Liver (tissue), 9 donors: Measurements from ENCODE around the gene TMEM61. TPM values are rescaled to one million over a fixed set of nuclear protein-coding genes. Genes with fewer than 3 reads are reported as not detected.
A peak's percentile ranks its signal among the peaks of the same experiment; 100 is the strongest.
"Not testable (repeated sequence)": the region's sequence is repeated elsewhere in the genome, so short reads cannot be mapped to it uniquely, and the experiment has no call there.

ENCODE experiments used
- DNase-seq: peaks from one replicate; pipeline ENCODE4 v3.0.0-alpha.2; 2017; ENCODE audit warnings: low spot score
- H3K27ac ChIP-seq, 2 donors: one replicate each; pipeline ENCODE4 v1.7.0; 2013; ENCODE audit warnings: inconsistent platforms in 2 of 2, low read length in 2 of 2, control low read depth in 1 of 2, low read depth in 1 of 2, mild to moderate bottlenecking in 1 of 2
- H3K27me3 ChIP-seq, 4 donors: one replicate each; pipeline versions ENCODE4 v1.6.1 to v1.7.0; 2013; ENCODE audit warnings: low read length in 3 of 4, inconsistent platforms in 1 of 4, mild to moderate bottlenecking in 1 of 4, moderate library complexity in 1 of 4; ENCODE audit not compliant: control insufficient read depth in 4 of 4, insufficient read depth in 4 of 4
- H3K36me3 ChIP-seq, 4 donors: one replicate each; pipeline versions ENCODE4 v1.6.1 to v1.7.0; 2013; ENCODE audit warnings: low read length in 3 of 4, mild to moderate bottlenecking in 3 of 4, low read depth in 1 of 4, moderate library complexity in 1 of 4; ENCODE audit not compliant: control insufficient read depth in 4 of 4, insufficient read depth in 3 of 4
- H3K4me1 ChIP-seq, 4 donors: one replicate each; pipeline versions ENCODE4 v1.6.1 to v1.7.0; 2013; ENCODE audit warnings: low read length in 3 of 4, mild to moderate bottlenecking in 3 of 4, moderate library complexity in 1 of 4; ENCODE audit not compliant: control insufficient read depth in 4 of 4, insufficient read depth in 4 of 4
- H3K4me3 ChIP-seq, 3 donors: one replicate each; pipeline versions ENCODE4 v1.6.1 to v1.7.0; 2013; ENCODE audit warnings: low read length in 3 of 3, control low read depth in 1 of 3, low read depth in 1 of 3, mild to moderate bottlenecking in 1 of 3
- H3K9ac ChIP-seq, 2 donors: one replicate each; pipeline ENCODE4 v1.7.0; 2013; ENCODE audit warnings: low read length in 2 of 2, mild to moderate bottlenecking in 2 of 2, moderate library complexity in 2 of 2, control low read depth in 1 of 2, low read depth in 1 of 2
- H3K9me3 ChIP-seq, 4 donors: one replicate each; pipeline versions ENCODE4 v1.6.1 to v1.7.0; 2013; ENCODE audit warnings: low read length in 3 of 4; ENCODE audit not compliant: control insufficient read depth in 4 of 4
- CTCF ChIP-seq: fragments of 150-350 bp; IDR thresholded peaks from 2 replicates; pipeline ENCODE4 v1.5.1; 2017; ENCODE audit warnings: improper control_type of control experiment, low read depth, low read length; ENCODE audit not compliant: missing input control
- EGR1 ChIP-seq, 2 donors: IDR thresholded peaks; 2 replicates each; pipeline ENCODE4 v1.6.1; 2016 to 2018; ENCODE audit warnings: antibody characterized with exemption in 2 of 2, low read depth in 2 of 2
- HNF4A ChIP-seq, 2 donors: conservative IDR thresholded peaks; 2 replicates each; pipeline ENCODE4 v1.6.1; 2016; ENCODE audit warnings: antibody characterized with exemption in 2 of 2, mild to moderate bottlenecking in 2 of 2
- JUND ChIP-seq, 2 donors: IDR thresholded peaks; 2 replicates each; pipeline ENCODE4 v1.6.1; 2016; ENCODE audit warnings: antibody characterized with exemption in 2 of 2
- MAX ChIP-seq: IDR thresholded peaks from 2 replicates; pipeline ENCODE4 v1.6.1; 2016; ENCODE audit warnings: antibody characterized with exemption
- NR2F2 ChIP-seq: IDR thresholded peaks from 2 replicates; pipeline ENCODE4 v1.6.1; 2016; ENCODE audit warnings: antibody characterized with exemption
- RAD21 ChIP-seq, 2 donors: IDR thresholded peaks; 2 replicates each; pipeline ENCODE4 v1.6.1; 2016; ENCODE audit warnings: antibody characterized with exemption in 2 of 2, mild to moderate bottlenecking in 2 of 2
- REST ChIP-seq: IDR thresholded peaks from 2 replicates; pipeline ENCODE4 v1.6.1; 2016; ENCODE audit warnings: antibody characterized with exemption, mild to moderate bottlenecking
- RXRA ChIP-seq, 2 donors: IDR thresholded peaks; 2 replicates each; pipeline ENCODE4 v1.6.1; 2017 to 2018; ENCODE audit warnings: antibody characterized with exemption in 2 of 2, mild to moderate bottlenecking in 1 of 2
- SP1 ChIP-seq: IDR thresholded peaks from 2 replicates; pipeline ENCODE4 v1.6.1; 2018; ENCODE audit warnings: antibody characterized with exemption, mild to moderate bottlenecking
- ZBTB33 ChIP-seq: IDR thresholded peaks from 2 replicates; pipeline ENCODE4 v1.6.1; 2016; ENCODE audit warnings: antibody characterized with exemption
- WGBS: extraction: QIAGEN DNeasy Blood & Tissue Kit; methylation state at CpG from one replicate; pipeline ENCODE4 v1.1.7; 2013; 5-methylcytosine and 5-hydroxymethylcytosine counted together
- polyA plus RNA-seq, 2 donors: library from polyadenylated mRNA; stranded (reverse) in 1 of 2; unstranded in 1 of 2; fragments of 200-250 nt in 1 of 2; fragments of >200 nt in 1 of 2; fragmentation: Nextera tagmentation in 1 of 2; extraction: Ambion mirVana in 1 of 2; gene quantifications; one replicate each; pipeline versions ENCODE4 v1.2.1 to v1.2.3, GENCODE V29; 2013 to 2015
- total RNA-seq, 2 donors: library from RNA; depleted of rRNA; stranded (reverse); fragments of >200 nt; gene quantifications; one replicate each; pipeline ENCODE4 v1.2.3, GENCODE V29; 2014
- donor health status: healthy.
- donor health status: healthy.
- donor health status: healthy.
- donor health status: healthy.
- donor health status: healthy.

Gene TMEM61
- total and polyA plus RNA-seq, 4 donors = not detected

- no peaks in the 10 kb centered on the region for H3K36me3 ChIP-seq
- WGBS = 93% methylated on average over 9 of the region's 9 CpGs
Observed at GRCh38 chr1:55018395-55018794, 38.0 kb downstream of the TMEM61 start.

DNA sequence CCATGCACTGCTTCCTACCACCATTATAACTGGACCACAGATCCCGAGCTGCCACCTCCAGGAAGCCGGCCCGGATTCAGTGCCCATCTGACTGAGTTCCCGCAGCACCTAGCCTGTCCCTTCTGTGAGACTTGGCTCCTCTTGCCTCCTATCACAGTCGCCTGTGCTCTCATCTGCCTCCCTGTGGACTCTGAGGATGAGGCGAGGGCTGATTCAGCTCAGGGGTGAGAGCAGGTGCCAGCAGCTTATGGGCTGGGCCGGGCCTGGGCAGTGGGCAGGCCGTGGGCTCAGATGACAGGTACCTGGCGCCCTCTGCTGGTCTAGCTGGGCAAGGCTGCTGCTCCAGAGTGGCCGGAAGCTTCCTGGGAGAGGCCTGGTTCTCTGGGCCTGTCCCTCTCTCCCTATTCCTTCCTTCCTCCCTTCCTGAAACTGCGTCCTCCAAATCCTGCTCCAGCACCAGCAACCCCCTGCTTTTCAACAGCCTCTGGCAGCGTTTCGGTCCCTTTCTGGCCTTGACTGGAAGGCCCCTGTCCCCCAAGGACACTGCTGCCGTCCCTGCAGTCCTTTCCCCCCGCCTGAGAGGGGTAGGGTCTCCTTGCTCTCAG is 41.6 kb downstream of the TMEM61 start:
- H3K4me3 ChIP-seq = no peak overlapping the region
- H3K27ac ChIP-seq = no peak overlapping the region
- H3K36me3 ChIP-seq = no peaks in the 10 kb centered on the region
- peak overlapping the region in 1 of 2 donors; percentile 47 for H3K9ac ChIP-seq
- DNase-seq = peak; percentile 86
- peak; percentile 96 for TF ChIP-seq CTCF
- TF ChIP-seq REST = no peak
- TF ChIP-seq ZBTB33 = no peak
- TF ChIP-seq HNF4A (conservative IDR thresholded peaks at IDR 0.05) = peak; percentile 10 to 53
- no peak for TF ChIP-seq JUND (IDR thresholded peaks at IDR 0.05)
- TF ChIP-seq RAD21 (IDR thresholded peaks at IDR 0.05) = peak; percentile 90 to 96
- peak in 1 of 2 donors; percentile 68 for TF ChIP-seq RXRA (IDR thresholded peaks at IDR 0.05)
- peak; percentile 60 for TF ChIP-seq SP1
- WGBS = 38% methylated on average over 15 of the region's 15 CpGs
- H3K27me3 ChIP-seq = no peaks in the 10 kb centered on the region
- H3K9me3 ChIP-seq = no peaks in the 10 kb centered on the region
- peaks cover 0 to 8% (median 2%) of the 10 kb centered on the region in 4 donors for H3K4me1 ChIP-seq

More at GRCh38 chr1:55018395-55018794, 38.0 kb downstream of the TMEM61 start:
- Histone ChIP-seq H3K4me3 (no peak overlapping the region), H3K27ac (no peak overlapping the region), H3K9ac (no peak overlapping the region), H3K4me1 (peaks cover 0 to 8% (median 2%) of the 10 kb centered on the region in 4 donors), H3K27me3 (no peaks in the 10 kb centered on the region), H3K9me3 (no peaks in the 10 kb centered on the region)
- DNase-seq = no peak
- TF ChIP-seq RAD21 (IDR thresholded peaks at IDR 0.05) (no peak), RXRA (IDR thresholded peaks at IDR 0.05) (no peak), MAX (no peak), SP1 (no peak), REST (no peak), NR2F2 (no peak), EGR1 (IDR thresholded peaks at IDR 0.05; ENCODE audit: low read depth in 2 of 2) (no peak)

DNA sequence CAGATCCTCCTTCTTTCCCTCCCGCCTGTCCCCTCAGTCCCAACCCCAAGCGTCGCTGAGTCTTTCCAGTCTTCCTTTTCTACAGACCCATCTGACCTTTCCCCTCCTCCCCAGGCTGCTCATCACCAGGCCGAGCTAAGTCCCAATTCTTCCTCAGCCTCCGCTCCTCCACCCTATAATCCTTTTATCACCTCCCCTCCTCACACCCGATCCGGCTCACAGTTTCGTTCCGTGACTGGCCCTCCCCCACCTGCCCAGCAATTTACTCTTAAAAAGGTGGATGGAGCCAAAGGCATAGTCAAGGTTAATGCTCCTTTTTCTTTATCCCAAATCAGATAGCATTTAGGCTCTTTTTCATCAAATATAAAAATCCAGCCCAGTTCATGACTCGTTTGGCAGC is 43.7 kb downstream of the TMEM61 start:
- H3K36me3 ChIP-seq, H3K4me1 ChIP-seq, H3K27ac ChIP-seq, H3K9ac ChIP-seq, H3K9me3 ChIP-seq, H3K27me3 ChIP-seq, DNase-seq, H3K4me3 ChIP-seq: not testable (repeated sequence)
- 81% methylated on average over 9 of the region's 10 CpGs for WGBS

DNA sequence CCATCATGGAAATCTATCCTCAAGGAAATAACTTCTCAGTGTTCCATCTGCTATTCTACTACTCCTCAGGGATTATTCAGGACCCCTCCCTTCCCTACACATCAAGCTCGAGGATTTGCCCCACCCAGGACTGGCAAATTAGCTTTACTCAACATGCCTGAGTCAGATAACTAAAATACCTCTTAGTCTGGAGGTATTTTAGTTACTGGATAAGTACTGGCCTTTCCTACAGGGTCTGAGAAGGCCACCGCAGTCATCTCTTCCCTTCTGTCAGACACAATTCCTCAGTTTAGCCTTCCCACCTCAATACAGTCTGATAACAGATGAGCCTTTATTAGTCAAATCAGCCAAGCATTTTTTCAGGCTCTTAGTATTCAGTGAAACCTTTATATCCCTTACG is 46.3 kb downstream of the TMEM61 start:
- DNase-seq, H3K27ac ChIP-seq, H3K27me3 ChIP-seq, H3K4me1 ChIP-seq, H3K4me3 ChIP-seq, H3K9me3 ChIP-seq, H3K9ac ChIP-seq, H3K36me3 ChIP-seq: not testable (repeated sequence)
- 92% methylated on average over 3 of the region's 3 CpGs for WGBS
